Kidney epithelial cell (primary cell): Measurements from ENCODE around the gene ARAP1. TPM values are rescaled to one million over a fixed set of nuclear protein-coding genes. Genes with fewer than 3 reads are reported as not detected.

Experiments used
- DNase-seq: peaks from one replicate; pipeline ENCODE4 v3.0.0-alpha.2; 2010; ENCODE audit warnings: low read depth
- H3K27me3 ChIP-seq: 2 replicates; pipeline ENCODE4 v1.6.0; 2011; ENCODE audit warnings: low read length; ENCODE audit not compliant: control insufficient read depth, insufficient read depth
- H3K36me3 ChIP-seq: 2 replicates; pipeline ENCODE4 v1.5.1; 2011; ENCODE audit warnings: low read length; ENCODE audit not compliant: control insufficient read depth, insufficient read depth
- H3K4me3 ChIP-seq: 2 replicates; pipeline ENCODE4 v1.5.1; 2011; ENCODE audit warnings: low read depth, mild to moderate bottlenecking, control low read depth, low read length
- total RNA-seq: library from RNA; depleted of rRNA; stranded (reverse); fragments of >200 nt; gene quantifications from 2 replicates; pipeline ENCODE4 v1.2.3, GENCODE V29; 2015
- TF ChIP-seq, protein P1 (sequence below): IDR thresholded peaks from 2 replicates; pipeline ENCODE4 v1.5.1; 2011; ENCODE audit warnings: mild to moderate bottlenecking, moderate library complexity, low read length, control low read depth, inconsistent platforms; ENCODE audit not compliant: insufficient read depth, poor library complexity, severe bottlenecking

Gene ARAP1
- total RNA-seq, 1 donor from 2014 or later: 97.1 TPM

DNA sequence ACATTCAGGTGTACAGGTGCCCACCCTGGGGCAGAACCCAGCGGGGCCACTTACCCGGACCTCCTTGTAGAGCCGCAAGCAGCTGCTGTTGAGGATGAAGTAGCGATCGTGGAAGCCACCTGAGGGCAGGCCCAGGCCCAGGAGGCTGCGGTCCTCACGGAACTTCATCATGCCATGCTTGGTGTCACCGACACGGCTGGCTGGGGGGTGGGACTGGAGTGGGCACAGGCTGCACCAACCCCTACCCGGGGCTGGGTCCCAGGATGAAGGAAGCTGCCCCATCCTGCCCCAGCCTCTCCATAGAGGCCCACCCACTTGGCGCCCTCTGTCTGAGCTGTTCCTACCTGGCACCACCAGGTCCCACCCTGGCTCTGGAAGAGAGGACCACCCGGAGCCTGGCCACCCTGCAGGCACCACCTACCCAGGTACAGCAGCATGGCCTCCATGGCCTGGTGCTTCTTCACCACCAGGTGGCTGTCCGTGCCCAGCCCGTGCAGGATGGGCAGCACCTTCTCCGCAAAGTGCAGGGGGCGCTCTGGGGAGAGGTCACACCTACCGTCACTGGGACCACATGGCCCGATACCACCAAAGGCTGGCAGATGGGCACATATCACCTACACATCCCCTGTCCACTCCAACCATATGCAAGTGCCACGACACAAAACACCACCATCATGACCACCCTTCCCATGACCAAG lies 58.8 kb downstream of the ARAP1 start:
- H3K27me3 ChIP-seq: no peaks in the 10 kb centered on the region
- no peak for DNase-seq
- H3K4me3 ChIP-seq: no peak overlapping the region
- peaks cover 7% of the 10 kb centered on the region for H3K36me3 ChIP-seq
- TF ChIP-seq, protein P1, sequence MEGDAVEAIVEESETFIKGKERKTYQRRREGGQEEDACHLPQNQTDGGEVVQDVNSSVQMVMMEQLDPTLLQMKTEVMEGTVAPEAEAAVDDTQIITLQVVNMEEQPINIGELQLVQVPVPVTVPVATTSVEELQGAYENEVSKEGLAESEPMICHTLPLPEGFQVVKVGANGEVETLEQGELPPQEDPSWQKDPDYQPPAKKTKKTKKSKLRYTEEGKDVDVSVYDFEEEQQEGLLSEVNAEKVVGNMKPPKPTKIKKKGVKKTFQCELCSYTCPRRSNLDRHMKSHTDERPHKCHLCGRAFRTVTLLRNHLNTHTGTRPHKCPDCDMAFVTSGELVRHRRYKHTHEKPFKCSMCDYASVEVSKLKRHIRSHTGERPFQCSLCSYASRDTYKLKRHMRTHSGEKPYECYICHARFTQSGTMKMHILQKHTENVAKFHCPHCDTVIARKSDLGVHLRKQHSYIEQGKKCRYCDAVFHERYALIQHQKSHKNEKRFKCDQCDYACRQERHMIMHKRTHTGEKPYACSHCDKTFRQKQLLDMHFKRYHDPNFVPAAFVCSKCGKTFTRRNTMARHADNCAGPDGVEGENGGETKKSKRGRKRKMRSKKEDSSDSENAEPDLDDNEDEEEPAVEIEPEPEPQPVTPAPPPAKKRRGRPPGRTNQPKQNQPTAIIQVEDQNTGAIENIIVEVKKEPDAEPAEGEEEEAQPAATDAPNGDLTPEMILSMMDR: no peak

DNA sequence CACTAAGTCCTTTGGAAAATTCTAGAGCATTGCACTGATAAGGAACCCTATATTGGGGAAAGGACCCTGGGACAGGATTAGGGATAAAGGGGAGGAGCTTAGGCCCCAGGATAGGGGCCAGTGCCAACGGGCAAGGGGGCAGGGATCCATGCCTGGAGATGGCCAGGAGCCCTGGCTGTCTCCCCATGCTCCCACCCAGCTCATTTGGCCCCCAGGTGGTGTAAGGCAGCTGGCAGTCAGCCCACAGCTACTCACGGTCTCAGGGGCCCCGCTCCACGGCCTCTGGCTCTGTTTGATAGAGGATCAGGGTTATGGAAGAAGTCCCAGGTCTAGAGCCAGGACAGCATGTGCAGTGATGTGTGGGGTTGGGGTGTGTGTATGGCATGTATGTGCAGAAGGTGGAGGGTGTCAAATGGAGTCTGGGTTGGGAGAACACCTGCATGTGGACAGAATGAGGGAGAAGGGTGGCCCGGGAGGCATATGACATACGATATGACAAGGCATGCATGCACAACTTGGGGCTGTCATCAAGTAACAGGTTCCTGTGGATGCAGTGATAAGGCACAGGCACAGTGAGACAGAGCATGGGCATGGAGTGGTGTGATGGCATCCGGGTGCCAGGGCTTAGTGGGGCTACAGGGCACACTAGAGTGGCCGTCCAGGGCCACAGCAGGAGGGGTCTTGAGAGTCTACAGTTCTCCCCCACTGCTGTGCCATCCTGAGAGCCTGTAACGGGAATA lies 59.5 kb downstream of the ARAP1 start:
- no peak overlapping the region for H3K4me3 ChIP-seq
- no peak for DNase-seq
- peaks cover 7% of the 10 kb centered on the region for H3K36me3 ChIP-seq
- no peaks in the 10 kb centered on the region for H3K27me3 ChIP-seq
- TF ChIP-seq, protein P1: no peak

DNA sequence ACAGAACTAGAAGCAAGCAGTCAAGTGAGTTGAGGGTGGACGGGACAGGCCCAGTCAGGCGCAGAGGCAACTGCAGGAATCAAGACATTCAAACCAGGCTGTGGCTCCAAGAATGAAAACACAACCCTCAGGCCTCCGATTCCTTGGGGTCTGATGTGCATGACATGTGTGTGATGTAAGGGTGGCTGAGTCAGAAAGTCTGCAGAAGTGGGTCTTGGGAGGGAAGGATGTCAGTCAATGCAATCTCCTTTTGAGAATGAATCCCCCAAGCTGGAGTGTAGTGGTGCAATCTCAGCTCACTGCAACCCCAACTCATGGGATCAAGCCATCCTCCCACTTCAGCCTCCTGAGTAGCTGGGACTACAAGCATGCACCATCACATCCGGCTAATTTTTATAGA lies 62.0 kb downstream of the ARAP1 start:
- H3K36me3 ChIP-seq: peaks cover 7% of the 10 kb centered on the region

DNA sequence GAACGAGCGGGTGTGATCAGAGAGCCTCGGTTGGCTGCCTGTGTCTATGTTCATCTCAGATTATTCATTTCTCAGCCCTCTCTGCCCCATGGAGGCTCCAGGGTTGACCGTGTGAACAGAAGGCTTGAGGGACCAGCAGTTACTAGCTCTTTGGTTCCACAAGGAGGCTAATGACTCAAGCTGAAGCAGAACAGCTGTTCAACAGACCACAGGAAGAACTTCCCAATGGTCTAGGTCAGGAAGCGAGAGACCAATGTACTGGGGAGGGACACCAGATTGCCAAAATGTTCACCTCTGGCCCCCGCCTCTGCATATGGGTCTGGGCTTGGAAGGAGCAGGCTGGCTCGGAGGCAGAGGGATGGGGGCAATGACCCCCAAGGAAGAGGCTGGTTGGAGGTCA lies 63.3 kb downstream of the ARAP1 start:
- Histone ChIP-seq H3K4me3 (no peak overlapping the region), H3K27me3 (no peaks in the 10 kb centered on the region), H3K36me3 (peaks cover 1% of the 10 kb centered on the region)
- TF ChIP-seq, protein P1: no peak
- no peak for DNase-seq

More for the DNA sequence above, 62.0 kb downstream of the ARAP1 start:
- no peak for DNase-seq
- H3K4me3 ChIP-seq: no peak overlapping the region
- TF ChIP-seq, protein P1: no peak
- H3K27me3 ChIP-seq: no peaks in the 10 kb centered on the region

DNA sequence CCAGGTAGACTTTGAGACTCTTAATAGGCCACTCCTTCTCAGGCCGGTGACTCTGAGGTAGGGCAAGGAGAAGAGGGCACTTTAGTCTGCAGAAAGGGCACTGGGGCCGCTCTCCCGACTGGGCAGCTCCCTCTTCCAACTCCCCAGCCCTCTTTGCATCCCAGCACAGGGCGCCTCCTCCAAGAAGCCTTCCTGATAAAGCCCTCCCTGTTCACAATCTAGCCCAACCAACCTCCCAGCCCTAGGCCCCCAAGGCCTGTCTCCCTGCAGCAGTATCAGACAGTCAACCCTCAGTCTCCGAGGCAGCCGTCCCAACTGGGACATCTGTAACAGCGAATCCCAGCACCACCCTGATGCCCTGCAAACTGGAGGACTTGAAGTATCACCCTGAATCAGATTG lies 63.7 kb downstream of the ARAP1 start:
- TF ChIP-seq, protein P1: no peak
- Histone ChIP-seq H3K4me3 (no peak overlapping the region), H3K27me3 (no peaks in the 10 kb centered on the region), H3K36me3 (peaks cover 1% of the 10 kb centered on the region)
- DNase-seq: no peak
